Mucosa of rectum (tissue), 2 donors: Measurements from ENCODE around the gene CAPN12.

Source experiments
- H3K27ac ChIP-seq, 2 donors: one replicate each; pipeline ENCODE4 v1.7.0; 2013; ENCODE audit warnings: inconsistent platforms in 2 of 2, low read depth in 2 of 2, low read length in 2 of 2
- H3K27me3 ChIP-seq, 2 donors: one replicate each; pipeline ENCODE4 v1.7.0; 2013; ENCODE audit warnings: low read length in 2 of 2; ENCODE audit not compliant: control insufficient read depth in 2 of 2, insufficient read depth in 2 of 2
- H3K36me3 ChIP-seq, 2 donors: one replicate each; pipeline ENCODE4 v1.7.0; 2013; ENCODE audit warnings: low read length in 2 of 2; ENCODE audit not compliant: control insufficient read depth in 2 of 2, insufficient read depth in 2 of 2
- H3K4me1 ChIP-seq, 2 donors: one replicate each; pipeline ENCODE4 v1.7.0; 2013; ENCODE audit warnings: low read length in 2 of 2, mild to moderate bottlenecking in 1 of 2; ENCODE audit not compliant: control insufficient read depth in 2 of 2, insufficient read depth in 2 of 2
- H3K4me3 ChIP-seq, 2 donors: one replicate each; pipeline ENCODE4 v1.7.0; 2013; ENCODE audit warnings: low read length in 2 of 2
- H3K9ac ChIP-seq, 2 donors: one replicate each; pipeline ENCODE4 v1.7.0; 2013; ENCODE audit warnings: low read length in 2 of 2, low read depth in 1 of 2, mild to moderate bottlenecking in 1 of 2
- H3K9me3 ChIP-seq, 2 donors: one replicate each; pipeline ENCODE4 v1.7.0; 2013; ENCODE audit warnings: low read length in 2 of 2; ENCODE audit not compliant: control insufficient read depth in 2 of 2
- donor health status: healthy.
- donor health status: Normal muscosa, but diverticular disease.

Gene CAPN12

GRCh38 chr19:38737921-38738737 is 6.1 kb downstream of the CAPN12 start:
- Histone ChIP-seq H3K9ac (no peak overlapping the region), H3K4me1 (peaks cover 16 to 17% of the 10 kb centered on the region in 2 donors), H3K9me3 (no peaks in the 10 kb centered on the region), H3K36me3 (no peaks in the 10 kb centered on the region), H3K27me3 (no peaks in the 10 kb centered on the region), H3K27ac (no peak overlapping the region), H3K4me3 (no peak overlapping the region)

GRCh38 chr19:38737281-38737865 is 6.9 kb downstream of the CAPN12 start:
- H3K4me1 ChIP-seq: peaks cover 20 to 25% of the 10 kb centered on the region in 2 donors
- no peaks in the 10 kb centered on the region for H3K9me3 ChIP-seq
- H3K27me3 ChIP-seq: no peaks in the 10 kb centered on the region
- no peaks in the 10 kb centered on the region for H3K36me3 ChIP-seq
- H3K4me3 ChIP-seq: no peak overlapping the region
- H3K27ac ChIP-seq: no peak overlapping the region
- no peak overlapping the region for H3K9ac ChIP-seq

- Histone ChIP-seq H3K27me3 (no peaks in the 10 kb centered on the region), H3K4me1 (peaks cover 23 to 30% of the 10 kb centered on the region in 2 donors)
Measured at GRCh38 chr19:38736413-38737280, 7.6 kb downstream of the CAPN12 start.

GRCh38 chr19:38736036-38736412 is 8.2 kb downstream of the CAPN12 start:
- peaks cover 3 to 5% of the 10 kb centered on the region in 2 donors for H3K36me3 ChIP-seq
- peak overlapping the region in 1 of 2 donors; percentile 53 for H3K9ac ChIP-seq
- peaks cover 29 to 36% of the 10 kb centered on the region in 2 donors for H3K4me1 ChIP-seq
- peak overlapping the region; percentile 60 to 75 for H3K27ac ChIP-seq
- no peaks in the 10 kb centered on the region for H3K9me3 ChIP-seq
- H3K27me3 ChIP-seq: no peaks in the 10 kb centered on the region
- H3K4me3 ChIP-seq: peak overlapping the region; percentile 48 to 55

More at GRCh38 chr19:38736413-38737280, 7.6 kb downstream of the CAPN12 start:
- H3K27ac ChIP-seq: peak overlapping the region; percentile 60 to 75
- H3K4me3 ChIP-seq: peak overlapping the region in 1 of 2 donors; percentile 55
- peak overlapping the region in 1 of 2 donors; percentile 53 for H3K9ac ChIP-seq
- H3K9me3 ChIP-seq: no peaks in the 10 kb centered on the region
- no peaks in the 10 kb centered on the region for H3K36me3 ChIP-seq

GRCh38 chr19:38735257-38735686 is 9.0 kb downstream of the CAPN12 start:
- Histone ChIP-seq H3K36me3 (peaks cover 9 to 12% of the 10 kb centered on the region in 2 donors), H3K27ac (peak overlapping the region; percentile 75 to 92), H3K27me3 (no peaks in the 10 kb centered on the region), H3K4me3 (peak overlapping the region; percentile 56 to 63), H3K9ac (peak overlapping the region; percentile 72 to 73), H3K9me3 (no peaks in the 10 kb centered on the region), H3K4me1 (peaks cover 31 to 42% of the 10 kb centered on the region in 2 donors)

- peak overlapping the region; percentile 56 to 63 for H3K4me3 ChIP-seq
- H3K4me1 ChIP-seq: peaks cover 31 to 44% of the 10 kb centered on the region in 2 donors
- H3K27me3 ChIP-seq: no peaks in the 10 kb centered on the region
- H3K27ac ChIP-seq: peak overlapping the region; percentile 75 to 92
- peak overlapping the region; percentile 72 to 73 for H3K9ac ChIP-seq
- H3K36me3 ChIP-seq: peaks cover 10 to 12% of the 10 kb centered on the region in 2 donors
- H3K9me3 ChIP-seq: no peaks in the 10 kb centered on the region
Measured at GRCh38 chr19:38734426-38735256, 9.6 kb downstream of the CAPN12 start.

- peaks cover 31 to 46% of the 10 kb centered on the region in 2 donors for H3K4me1 ChIP-seq
- H3K9ac ChIP-seq: peak overlapping the region; percentile 72 to 73
- H3K27ac ChIP-seq: peak overlapping the region; percentile 75 to 92
- H3K4me3 ChIP-seq: peak overlapping the region in 1 of 2 donors; percentile 56
- H3K27me3 ChIP-seq: no peaks in the 10 kb centered on the region
- H3K36me3 ChIP-seq: peaks cover 12% of the 10 kb centered on the region in 2 donors
- no peaks in the 10 kb centered on the region for H3K9me3 ChIP-seq
Measured at GRCh38 chr19:38734176-38734425, 10.2 kb downstream of the CAPN12 start.

GRCh38 chr19:38733493-38734175 is 10.6 kb downstream of the CAPN12 start:
- Histone ChIP-seq H3K4me3 (peak overlapping the region in 1 of 2 donors; percentile 56), H3K27me3 (no peaks in the 10 kb centered on the region), H3K9me3 (no peaks in the 10 kb centered on the region), H3K9ac (peak overlapping the region in 1 of 2 donors; percentile 73), H3K36me3 (peaks cover 14 to 16% of the 10 kb centered on the region in 2 donors), H3K4me1 (peaks cover 31 to 46% of the 10 kb centered on the region in 2 donors), H3K27ac (peak overlapping the region; percentile 75 to 92)

GRCh38 chr19:38733241-38733492 is 11.1 kb downstream of the CAPN12 start:
- no peak overlapping the region for H3K4me3 ChIP-seq
- H3K27me3 ChIP-seq: no peaks in the 10 kb centered on the region
- no peaks in the 10 kb centered on the region for H3K9me3 ChIP-seq
- peaks cover 31 to 46% of the 10 kb centered on the region in 2 donors for H3K4me1 ChIP-seq
- H3K9ac ChIP-seq: peak overlapping the region in 1 of 2 donors; percentile 35
- peak overlapping the region; percentile 75 to 92 for H3K27ac ChIP-seq
- peaks cover 17 to 19% of the 10 kb centered on the region in 2 donors for H3K36me3 ChIP-seq
